ENCODE measurements around the gene MARVELD1. TPM values are rescaled to one million over a fixed set of nuclear protein-coding genes. Genes with fewer than 3 reads are reported as not detected.

The MARVELD1 gene
- total and polyA plus RNA-seq, 2 of the 13 experiments (the other 11 are each of a cell fraction or from before 2014, with no cell fraction given): not detected

- peak; percentile 6; the same call in 1 of the 2 replicates for TF ChIP-seq ZNF142 (CRISPR knock-in tag; IDR thresholded peaks at IDR 0.05)
- TF ChIP-seq TEAD3 (CRISPR knock-in tag; optimal IDR thresholded peaks at IDR 0.05; ENCODE audit: borderline replicate concordance): no peak
- no peak for TF ChIP-seq RXRA (CRISPR knock-in tag; IDR thresholded peaks at IDR 0.05)
- TF ChIP-seq RBM39 (IDR thresholded peaks at IDR 0.05; ENCODE audit: low read depth, low read length, poor library complexity, severe bottlenecking): no peak
- 0 out of 2 replicates have a peak, but pooled peaks have one; percentile 20 for TF ChIP-seq JUN (CRISPR knock-in tag; IDR thresholded peaks at IDR 0.05)
- 0 out of 2 replicates have a peak, but pooled peaks have one; percentile 9 for TF ChIP-seq ZNF607 (CRISPR knock-in tag; IDR thresholded peaks at IDR 0.05; ENCODE audit: borderline replicate concordance)
- no peak for TF ChIP-seq ZNF296 (CRISPR knock-in tag; conservative IDR thresholded peaks at IDR 0.05)
- no peak for TF ChIP-seq IRF2 (CRISPR knock-in tag; IDR thresholded peaks at IDR 0.05)
- TF ChIP-seq TP53 (CRISPR knock-in tag; conservative IDR thresholded peaks at IDR 0.05): 0 out of 2 replicates have a peak, but pooled peaks have one; percentile 8
- peak; percentile 8; the same call in 1 of the 2 replicates for TF ChIP-seq PPARG (CRISPR knock-in tag; conservative IDR thresholded peaks at IDR 0.05)
- TF ChIP-seq GLI4 (CRISPR knock-in tag; IDR thresholded peaks at IDR 0.05; ENCODE audit: borderline replicate concordance): peak; percentile 53; the same call in 1 of the 2 replicates
- 0 out of 2 replicates have a peak, but pooled peaks have one; percentile 10 for TF ChIP-seq ZNF280D (CRISPR knock-in tag; IDR thresholded peaks at IDR 0.05)
- TF ChIP-seq PITX1 (CRISPR knock-in tag; IDR thresholded peaks at IDR 0.05): no peak
- no peak for TF ChIP-seq LBX2 (CRISPR knock-in tag; IDR thresholded peaks at IDR 0.05; ENCODE audit: borderline replicate concordance)
- no peak for TF ChIP-seq DMAP1 (CRISPR knock-in tag; IDR thresholded peaks at IDR 0.05)
Measured at GRCh38 chr10:97687785-97688781, 25.4 kb upstream of the MARVELD1 start (continued).

Measured in HepG2 (cell line).